HEK293 (cell line): ENCODE results near the gene DYRK4.

Source experiments
- CTCF ChIA-PET: fragments of 350-600 bp; formaldehyde crosslinking; extraction: SDS; loops from one replicate; lab custom pipeline; 2021; ENCODE audit warnings: antibody characterized with exemption; lab: Yijun Ruan, JAX
- POLR2A ChIA-PET: fragments of 300-600 bp; formaldehyde crosslinking; extraction: SDS; loops from one replicate; lab custom pipeline; 2020; ENCODE audit warnings: antibody characterized with exemption, inconsistent platforms; lab: Yijun Ruan, JAX
- H3K27ac ChIP-seq: fragments of 200-500 bp; sonication (Bioruptor generic); 2 replicates; pipeline ENCODE4 v1.5.1; 2014; ENCODE audit warnings: low read depth, low read length, control low read depth, inconsistent platforms; ENCODE audit errors: extremely low read depth
- H3K36me3 ChIP-seq, 2 experiments: fragments of 200-500 bp in 1 of 2; sonication (Bioruptor generic) in 1 of 2; 1 replicate in 1 of 2; 2 replicates in 1 of 2; pipeline ENCODE4 v1.5.1; 2014 to 2017; ENCODE audit warnings: inconsistent platforms in 2 of 2, low read length in 2 of 2; ENCODE audit not compliant: control insufficient read depth in 2 of 2, insufficient read depth in 1 of 2
- H3K4me1 ChIP-seq: fragments of 200-500 bp; sonication (Bioruptor generic); 2 replicates; pipeline ENCODE4 v1.5.1; 2014; ENCODE audit warnings: mild to moderate bottlenecking, low read length, inconsistent platforms; ENCODE audit not compliant: control insufficient read depth, insufficient read depth
- H3K4me3 ChIP-seq: 2 replicates; pipeline ENCODE4 v1.5.1; 2011; ENCODE audit warnings: low read depth, mild to moderate bottlenecking, control low read depth, low read length, moderate library complexity
- H3K9me3 ChIP-seq: fragments of 200-500 bp; sonication (Bioruptor generic); 2 replicates; pipeline ENCODE4 v1.5.1; 2014; ENCODE audit warnings: low read depth, low read length, inconsistent platforms; ENCODE audit not compliant: control insufficient read depth, insufficient read depth
- EGR2 ChIP-seq: fragments of 450-650 bp; formaldehyde crosslinking; IDR thresholded peaks from 2 replicates; pipeline ENCODE4 v1.5.1; 2016; ENCODE audit warnings: low read depth, missing biosample characterization, missing genetic modification characterization
- GLIS1 ChIP-seq: fragments of 450-650 bp; formaldehyde crosslinking; IDR thresholded peaks from 2 replicates; pipeline ENCODE4 v1.5.1; 2016; ENCODE audit warnings: missing biosample characterization, missing genetic modification characterization
- MZF1 ChIP-seq: fragments of 450-650 bp; formaldehyde crosslinking; IDR thresholded peaks from 2 replicates; pipeline ENCODE4 v1.5.1; 2017; ENCODE audit warnings: missing biosample characterization, missing genetic modification characterization, borderline replicate concordance
- SETDB1 ChIP-seq: IDR thresholded peaks from one replicate; pipeline ENCODE4 v1.6.1; 2017; ENCODE audit warnings: mild to moderate bottlenecking, low read length, moderate library complexity, mixed read lengths; ENCODE audit not compliant: insufficient read length
- YY2 ChIP-seq: fragments of 450-650 bp; formaldehyde crosslinking; IDR thresholded peaks from 2 replicates; pipeline ENCODE4 v1.5.1; 2016; ENCODE audit warnings: missing biosample characterization, missing genetic modification characterization
- ZBTB7A ChIP-seq: fragments of 450-650 bp; formaldehyde crosslinking; IDR thresholded peaks from 2 replicates; pipeline ENCODE4 v1.5.1; 2016; ENCODE audit warnings: low read depth, missing biosample characterization, missing genetic modification characterization
- ZNF18 ChIP-seq: fragments of 450-650 bp; formaldehyde crosslinking; IDR thresholded peaks from 2 replicates; pipeline ENCODE4 v1.5.1; 2016; ENCODE audit warnings: missing biosample characterization, missing genetic modification characterization
- ZNF19 ChIP-seq: fragments of 450-650 bp; formaldehyde crosslinking; IDR thresholded peaks from 2 replicates; pipeline ENCODE4; 2016; ENCODE audit warnings: missing biosample characterization, missing genetic modification characterization, low read depth
- ZNF221 ChIP-seq: fragments of 450-650 bp; formaldehyde crosslinking; IDR thresholded peaks from 2 replicates; pipeline ENCODE4 v1.5.1; 2017; ENCODE audit warnings: missing biosample characterization, missing genetic modification characterization, borderline replicate concordance
- ZNF23 ChIP-seq: fragments of 450-650 bp; formaldehyde crosslinking; IDR thresholded peaks from 2 replicates; pipeline ENCODE4 v1.5.1; 2016; ENCODE audit warnings: missing biosample characterization, missing genetic modification characterization, borderline replicate concordance
- ZNF324 ChIP-seq: fragments of 450-650 bp; formaldehyde crosslinking; IDR thresholded peaks from 2 replicates; pipeline ENCODE4 v1.5.1; 2016; ENCODE audit warnings: missing biosample characterization, missing genetic modification characterization
- ZNF473 ChIP-seq: fragments of 450-650 bp; formaldehyde crosslinking; IDR thresholded peaks from 2 replicates; pipeline ENCODE4 v1.5.1; 2017; ENCODE audit warnings: missing biosample characterization, missing genetic modification characterization
- ZNF501 ChIP-seq: fragments of 450-650 bp; formaldehyde crosslinking; IDR thresholded peaks from 2 replicates; pipeline ENCODE4 v1.5.1; 2016; ENCODE audit warnings: missing biosample characterization, missing genetic modification characterization
- ZNF571 ChIP-seq: fragments of 450-650 bp; formaldehyde crosslinking; IDR thresholded peaks from 2 replicates; pipeline ENCODE4 v1.5.0; 2017; ENCODE audit warnings: missing biosample characterization, missing genetic modification characterization
- ZNF600 ChIP-seq: fragments of 450-650 bp; formaldehyde crosslinking; IDR thresholded peaks from 2 replicates; pipeline ENCODE4 v1.5.1; 2016; ENCODE audit warnings: missing biosample characterization, missing genetic modification characterization
- ZNF626 ChIP-seq: fragments of 450-650 bp; sonication (Bioruptor Pico); formaldehyde crosslinking; IDR thresholded peaks from 2 replicates; pipeline ENCODE4 v1.5.1; 2018; ENCODE audit warnings: missing biosample characterization, missing genetic modification characterization, inconsistent platforms
- ZNF658 ChIP-seq: fragments of 450-650 bp; formaldehyde crosslinking; IDR thresholded peaks from 2 replicates; pipeline ENCODE4; 2016; ENCODE audit warnings: missing biosample characterization, missing genetic modification characterization
- ZNF747 ChIP-seq: fragments of 450-650 bp; formaldehyde crosslinking; IDR thresholded peaks from 2 replicates; pipeline ENCODE4 v1.5.1; 2016; ENCODE audit warnings: missing biosample characterization, missing genetic modification characterization
- TF ChIP-seq, protein P1 (sequence below): IDR thresholded peaks from 2 replicates; pipeline ENCODE4 v1.6.1; 2011; ENCODE audit warnings: mild to moderate bottlenecking, low read depth, low read length, borderline replicate concordance
- TF ChIP-seq, protein P2 (sequence below): fragments of 450-650 bp; formaldehyde crosslinking; IDR thresholded peaks from 2 replicates; pipeline ENCODE4 v1.5.1; 2016; ENCODE audit warnings: missing biosample characterization, missing genetic modification characterization
- TF ChIP-seq, protein P3 (sequence below): fragments of 450-650 bp; formaldehyde crosslinking; IDR thresholded peaks from 2 replicates; pipeline ENCODE4 v1.5.1; 2017; ENCODE audit warnings: missing biosample characterization, missing genetic modification characterization

Gene DYRK4

DNA sequence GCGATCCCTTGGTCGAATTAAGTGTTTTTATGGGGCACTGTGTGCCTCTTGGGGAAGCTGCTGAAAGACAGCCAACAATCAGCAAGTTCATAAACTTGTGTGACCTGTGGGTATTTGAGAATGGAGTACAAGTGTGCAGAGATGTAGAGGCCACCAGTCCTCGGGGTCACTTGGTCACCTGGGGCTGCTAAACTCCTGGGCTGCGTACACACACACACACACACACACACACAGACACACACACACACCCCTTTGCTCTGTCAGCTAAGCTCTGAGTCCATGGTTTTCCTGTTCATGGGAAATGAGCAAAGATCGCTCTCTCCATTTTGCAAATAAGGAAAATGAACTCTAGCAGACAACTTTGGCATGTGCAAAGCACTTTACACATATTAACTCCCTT, 24.5 kb downstream of the DYRK4 start (continued):
- TF ChIP-seq ZBTB7A (no peak), ZNF19 (tag by site-specific recombination) (no peak)
- TF ChIP-seq, protein P1, sequence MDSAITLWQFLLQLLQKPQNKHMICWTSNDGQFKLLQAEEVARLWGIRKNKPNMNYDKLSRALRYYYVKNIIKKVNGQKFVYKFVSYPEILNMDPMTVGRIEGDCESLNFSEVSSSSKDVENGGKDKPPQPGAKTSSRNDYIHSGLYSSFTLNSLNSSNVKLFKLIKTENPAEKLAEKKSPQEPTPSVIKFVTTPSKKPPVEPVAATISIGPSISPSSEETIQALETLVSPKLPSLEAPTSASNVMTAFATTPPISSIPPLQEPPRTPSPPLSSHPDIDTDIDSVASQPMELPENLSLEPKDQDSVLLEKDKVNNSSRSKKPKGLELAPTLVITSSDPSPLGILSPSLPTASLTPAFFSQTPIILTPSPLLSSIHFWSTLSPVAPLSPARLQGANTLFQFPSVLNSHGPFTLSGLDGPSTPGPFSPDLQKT, result no peak
- TF ChIP-seq, all 188 proteins: peak for 0

GRCh38 chr12:4587108-4587507, 25.1 kb downstream of the DYRK4 start:
- Histone ChIP-seq H3K4me3 (no peak overlapping the region), H3K4me1 (no peaks in the 10 kb centered on the region), H3K27ac (no peak overlapping the region), H3K36me3 (no peaks in the 10 kb centered on the region), H3K9me3 (no peaks in the 10 kb centered on the region)
- ChIA-PET CTCF (no interaction called here), POLR2A (no interaction called here)
- TF ChIP-seq ZNF18 (no peak), ZNF658 (no peak), GLIS1 (tag by site-specific recombination) (no peak), ZNF571 (tag by site-specific recombination) (no peak), ZNF221 (tag by site-specific recombination) (no peak), ZNF600 (tag by site-specific recombination) (no peak), ZNF23 (tag by site-specific recombination) (no peak), EGR2 (tag by site-specific recombination) (no peak), ZNF747 (tag by site-specific recombination) (no peak), YY2 (tag by site-specific recombination) (no peak), MZF1 (tag by site-specific recombination) (no peak), SETDB1 (no peak), ZNF473 (tag by site-specific recombination) (no peak), ZNF324 (tag by site-specific recombination) (no peak), ZNF626 (no peak), ZNF501 (no peak)
- TF ChIP-seq, protein P2, sequence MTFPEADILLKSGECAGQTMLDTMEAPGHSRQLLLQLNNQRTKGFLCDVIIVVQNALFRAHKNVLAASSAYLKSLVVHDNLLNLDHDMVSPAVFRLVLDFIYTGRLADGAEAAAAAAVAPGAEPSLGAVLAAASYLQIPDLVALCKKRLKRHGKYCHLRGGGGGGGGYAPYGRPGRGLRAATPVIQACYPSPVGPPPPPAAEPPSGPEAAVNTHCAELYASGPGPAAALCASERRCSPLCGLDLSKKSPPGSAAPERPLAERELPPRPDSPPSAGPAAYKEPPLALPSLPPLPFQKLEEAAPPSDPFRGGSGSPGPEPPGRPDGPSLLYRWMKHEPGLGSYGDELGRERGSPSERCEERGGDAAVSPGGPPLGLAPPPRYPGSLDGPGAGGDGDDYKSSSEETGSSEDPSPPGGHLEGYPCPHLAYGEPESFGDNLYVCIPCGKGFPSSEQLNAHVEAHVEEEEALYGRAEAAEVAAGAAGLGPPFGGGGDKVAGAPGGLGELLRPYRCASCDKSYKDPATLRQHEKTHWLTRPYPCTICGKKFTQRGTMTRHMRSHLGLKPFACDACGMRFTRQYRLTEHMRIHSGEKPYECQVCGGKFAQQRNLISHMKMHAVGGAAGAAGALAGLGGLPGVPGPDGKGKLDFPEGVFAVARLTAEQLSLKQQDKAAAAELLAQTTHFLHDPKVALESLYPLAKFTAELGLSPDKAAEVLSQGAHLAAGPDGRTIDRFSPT (tag by site-specific recombination), result no peak
- TF ChIP-seq, protein P3, sequence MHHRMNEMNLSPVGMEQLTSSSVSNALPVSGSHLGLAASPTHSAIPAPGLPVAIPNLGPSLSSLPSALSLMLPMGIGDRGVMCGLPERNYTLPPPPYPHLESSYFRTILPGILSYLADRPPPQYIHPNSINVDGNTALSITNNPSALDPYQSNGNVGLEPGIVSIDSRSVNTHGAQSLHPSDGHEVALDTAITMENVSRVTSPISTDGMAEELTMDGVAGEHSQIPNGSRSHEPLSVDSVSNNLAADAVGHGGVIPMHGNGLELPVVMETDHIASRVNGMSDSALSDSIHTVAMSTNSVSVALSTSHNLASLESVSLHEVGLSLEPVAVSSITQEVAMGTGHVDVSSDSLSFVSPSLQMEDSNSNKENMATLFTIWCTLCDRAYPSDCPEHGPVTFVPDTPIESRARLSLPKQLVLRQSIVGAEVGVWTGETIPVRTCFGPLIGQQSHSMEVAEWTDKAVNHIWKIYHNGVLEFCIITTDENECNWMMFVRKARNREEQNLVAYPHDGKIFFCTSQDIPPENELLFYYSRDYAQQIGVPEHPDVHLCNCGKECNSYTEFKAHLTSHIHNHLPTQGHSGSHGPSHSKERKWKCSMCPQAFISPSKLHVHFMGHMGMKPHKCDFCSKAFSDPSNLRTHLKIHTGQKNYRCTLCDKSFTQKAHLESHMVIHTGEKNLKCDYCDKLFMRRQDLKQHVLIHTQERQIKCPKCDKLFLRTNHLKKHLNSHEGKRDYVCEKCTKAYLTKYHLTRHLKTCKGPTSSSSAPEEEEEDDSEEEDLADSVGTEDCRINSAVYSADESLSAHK (tag by site-specific recombination), result no peak
